Mammary epithelial cell (primary cell): ENCODE data around the gene CCR5AS.

Experiments
- EZH2 ChIP-seq: IDR thresholded peaks from 2 replicates; pipeline ENCODE4 v1.6.1; 2012; ENCODE audit warnings: low read length, inconsistent platforms, borderline replicate concordance
- TF ChIP-seq, protein P1 (sequence below), 2 donors: IDR thresholded peaks in 1 of 2; conservative IDR thresholded peaks in 1 of 2; 2 replicates each; pipeline ENCODE4 v1.5.1; 2011 to 2012; ENCODE audit warnings: inconsistent platforms in 2 of 2, low read length in 2 of 2, mild to moderate bottlenecking in 2 of 2, control low read depth in 1 of 2, low read depth in 1 of 2; ENCODE audit not compliant: insufficient read depth in 1 of 2; ENCODE audit errors: extremely low read depth in 1 of 2

DNA sequence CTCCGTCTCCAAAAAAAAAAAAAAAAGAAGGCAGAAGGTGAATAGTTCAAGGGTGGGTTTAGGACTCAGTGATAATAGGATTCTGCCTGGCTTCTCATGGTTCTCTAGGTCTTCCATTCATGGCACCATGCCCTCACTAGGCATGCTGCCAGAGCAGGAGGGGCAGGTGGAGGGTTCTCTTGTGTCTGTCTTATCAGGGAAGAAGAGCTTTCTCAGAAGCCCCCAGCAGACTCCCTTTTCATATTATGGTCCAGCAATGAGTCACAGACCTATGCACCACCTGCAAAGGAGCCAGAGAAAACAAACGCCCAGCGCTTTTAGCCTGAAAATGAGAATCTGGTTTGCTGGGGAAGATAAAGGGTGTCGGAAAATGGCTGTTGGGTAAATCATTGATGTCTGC, 50.0 kb downstream of the CCR5AS start:
- TF ChIP-seq, protein P1, sequence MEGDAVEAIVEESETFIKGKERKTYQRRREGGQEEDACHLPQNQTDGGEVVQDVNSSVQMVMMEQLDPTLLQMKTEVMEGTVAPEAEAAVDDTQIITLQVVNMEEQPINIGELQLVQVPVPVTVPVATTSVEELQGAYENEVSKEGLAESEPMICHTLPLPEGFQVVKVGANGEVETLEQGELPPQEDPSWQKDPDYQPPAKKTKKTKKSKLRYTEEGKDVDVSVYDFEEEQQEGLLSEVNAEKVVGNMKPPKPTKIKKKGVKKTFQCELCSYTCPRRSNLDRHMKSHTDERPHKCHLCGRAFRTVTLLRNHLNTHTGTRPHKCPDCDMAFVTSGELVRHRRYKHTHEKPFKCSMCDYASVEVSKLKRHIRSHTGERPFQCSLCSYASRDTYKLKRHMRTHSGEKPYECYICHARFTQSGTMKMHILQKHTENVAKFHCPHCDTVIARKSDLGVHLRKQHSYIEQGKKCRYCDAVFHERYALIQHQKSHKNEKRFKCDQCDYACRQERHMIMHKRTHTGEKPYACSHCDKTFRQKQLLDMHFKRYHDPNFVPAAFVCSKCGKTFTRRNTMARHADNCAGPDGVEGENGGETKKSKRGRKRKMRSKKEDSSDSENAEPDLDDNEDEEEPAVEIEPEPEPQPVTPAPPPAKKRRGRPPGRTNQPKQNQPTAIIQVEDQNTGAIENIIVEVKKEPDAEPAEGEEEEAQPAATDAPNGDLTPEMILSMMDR (conservative IDR thresholded peaks at IDR 0.05 in 1 of 2, IDR thresholded peaks at IDR 0.05 in 1 of 2; ENCODE audit: extremely low read depth in 1 of 2, insufficient read depth in 1 of 2, low read depth in 1 of 2, low read length in 2 of 2): no peak
- TF ChIP-seq EZH2: no peak
